Skeletal muscle tissue (tissue), 4 donors: ENCODE measurements around the gene FBXL19. TPM values are rescaled to one million over a fixed set of nuclear protein-coding genes. Genes with fewer than 3 reads are reported as not detected.

Source experiments
- H3K27ac ChIP-seq: one replicate; pipeline ENCODE4 v1.7.0; 2013; ENCODE audit warnings: mild to moderate bottlenecking, low read depth, low read length, inconsistent platforms
- H3K27me3 ChIP-seq, 3 donors: one replicate each; pipeline ENCODE4 v1.7.0; 2013; ENCODE audit warnings: low read length in 3 of 3; ENCODE audit not compliant: control insufficient read depth in 3 of 3, insufficient read depth in 3 of 3
- H3K36me3 ChIP-seq, 3 donors: one replicate each; pipeline ENCODE4 v1.7.0; 2013; ENCODE audit warnings: low read length in 3 of 3; ENCODE audit not compliant: control insufficient read depth in 3 of 3, insufficient read depth in 3 of 3
- H3K4me1 ChIP-seq, 3 donors: one replicate each; pipeline ENCODE4 v1.7.0; 2013; ENCODE audit warnings: low read length in 3 of 3, mild to moderate bottlenecking in 3 of 3; ENCODE audit not compliant: control insufficient read depth in 3 of 3, insufficient read depth in 3 of 3
- H3K4me3 ChIP-seq, 3 donors: one replicate each; pipeline ENCODE4 v1.7.0; 2013; ENCODE audit warnings: low read length in 3 of 3
- H3K9ac ChIP-seq, 3 donors: one replicate each; pipeline ENCODE4 v1.7.0; 2013; ENCODE audit warnings: low read length in 3 of 3, mild to moderate bottlenecking in 3 of 3, moderate library complexity in 2 of 3, low read depth in 1 of 3
- H3K9me3 ChIP-seq, 3 donors: one replicate each; pipeline ENCODE4 v1.7.0; 2013; ENCODE audit warnings: low read length in 3 of 3; ENCODE audit not compliant: control insufficient read depth in 3 of 3
- total RNA-seq: library from RNA; depleted of rRNA; stranded (reverse); fragments of >200 nt; gene quantifications from one replicate; pipeline ENCODE4 v1.2.3, GENCODE V29; 2014
- donor health status: Osteomylitis.

FBXL19 gene
- total RNA-seq, 1 donor from 2014 or later: 5.2 TPM

DNA sequence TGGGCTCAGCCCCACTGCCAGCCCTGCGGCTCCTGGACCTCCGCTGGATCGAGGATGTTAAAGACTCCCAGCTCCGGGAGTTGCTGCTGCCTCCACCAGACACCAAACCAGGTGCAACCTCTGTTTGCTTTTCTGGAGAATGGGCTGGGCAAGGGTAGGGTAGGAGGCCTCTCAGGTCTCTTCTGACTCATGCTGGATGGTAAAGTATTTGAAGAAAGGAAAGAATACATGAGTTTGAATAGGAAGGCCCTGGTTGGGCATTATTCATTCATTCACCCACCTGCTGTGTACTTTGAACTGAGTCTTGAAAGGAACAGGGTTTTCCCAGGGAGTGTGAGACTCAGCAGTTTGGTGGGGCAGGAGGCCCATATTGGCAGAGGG, 19.0 kb downstream of the FBXL19 start:
- peaks cover 6 to 10% (median 9%) of the 10 kb centered on the region in 3 donors for H3K4me1 ChIP-seq
- no peaks in the 10 kb centered on the region for H3K9me3 ChIP-seq
- no peaks in the 10 kb centered on the region for H3K27me3 ChIP-seq
- H3K4me3 ChIP-seq: no peak overlapping the region
- H3K36me3 ChIP-seq: peaks cover 7 to 18% (median 10%) of the 10 kb centered on the region in 3 donors
- H3K9ac ChIP-seq: no peak overlapping the region
- peak overlapping the region; percentile 13 for H3K27ac ChIP-seq

DNA sequence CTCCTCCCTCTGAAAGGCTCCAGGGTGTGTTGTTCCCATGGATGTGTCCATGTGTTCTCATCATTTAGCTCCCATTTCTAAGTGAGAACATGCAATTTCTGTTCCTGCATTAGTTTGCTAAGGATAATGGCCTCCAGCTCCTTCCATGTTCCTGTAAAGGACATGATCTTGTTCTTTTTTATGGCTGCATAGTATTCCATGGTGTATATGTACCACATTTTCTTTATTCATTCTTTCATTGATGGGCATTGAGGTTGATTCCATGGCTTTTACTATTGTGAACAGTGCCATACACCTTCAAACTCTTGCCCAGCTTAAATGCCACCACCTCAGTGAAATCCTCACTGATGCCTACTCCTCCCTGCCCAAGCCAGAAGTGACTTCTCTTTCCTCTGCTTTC, 21.0 kb downstream of the FBXL19 start:
- H3K27ac ChIP-seq: no peak overlapping the region
- H3K36me3 ChIP-seq: peaks cover 7 to 18% (median 10%) of the 10 kb centered on the region in 3 donors
- H3K9ac ChIP-seq: no peak overlapping the region
- H3K4me1 ChIP-seq: peaks cover 6 to 14% (median 12%) of the 10 kb centered on the region in 3 donors
- no peaks in the 10 kb centered on the region for H3K27me3 ChIP-seq
- H3K9me3 ChIP-seq: no peaks in the 10 kb centered on the region
- no peak overlapping the region for H3K4me3 ChIP-seq

DNA sequence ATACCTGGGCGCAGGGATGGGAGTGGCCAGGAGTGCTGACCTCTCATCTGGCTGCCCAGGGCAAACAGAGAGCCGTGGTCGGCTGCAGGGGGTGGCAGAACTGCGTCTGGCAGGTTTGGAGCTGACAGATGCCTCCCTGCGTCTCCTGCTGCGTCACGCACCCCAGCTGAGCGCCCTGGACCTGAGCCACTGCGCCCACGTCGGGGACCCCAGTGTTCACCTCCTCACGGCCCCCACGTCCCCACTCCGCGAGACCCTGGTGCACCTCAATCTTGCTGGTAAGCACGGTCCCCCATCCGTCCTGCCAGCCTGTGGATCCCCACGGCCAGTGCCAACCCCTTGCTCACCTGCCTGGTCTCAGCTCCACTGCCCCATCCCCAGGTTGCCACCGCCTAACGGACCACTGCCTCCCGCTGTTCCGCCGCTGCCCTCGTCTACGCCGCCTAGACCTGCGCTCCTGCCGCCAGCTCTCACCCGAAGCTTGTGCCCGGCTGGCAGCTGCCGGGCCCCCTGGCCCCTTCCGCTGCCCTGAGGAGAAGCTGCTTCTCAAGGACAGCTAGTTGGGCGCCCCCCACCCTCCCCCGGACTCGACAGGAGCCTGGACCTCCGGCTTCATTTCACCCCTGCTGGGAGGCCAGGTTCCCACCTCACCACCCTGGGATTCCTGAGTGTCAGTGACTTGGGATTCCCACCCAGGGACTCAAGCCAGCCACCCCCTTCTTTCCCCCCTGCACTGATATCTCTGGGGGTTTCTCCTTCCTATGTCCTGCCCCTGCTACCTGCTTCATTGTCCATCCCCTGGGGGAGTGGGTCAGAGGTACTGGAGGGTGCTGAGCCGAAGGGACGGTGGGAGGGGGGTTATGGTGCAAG, 23.5 kb downstream of the FBXL19 start:
- H3K9me3 ChIP-seq: no peaks in the 10 kb centered on the region
- H3K27ac ChIP-seq: no peak overlapping the region
- peaks cover 7 to 15% (median 10%) of the 10 kb centered on the region in 3 donors for H3K36me3 ChIP-seq
- no peak overlapping the region for H3K4me3 ChIP-seq
- H3K27me3 ChIP-seq: no peaks in the 10 kb centered on the region
- no peak overlapping the region for H3K9ac ChIP-seq
- H3K4me1 ChIP-seq: peaks cover 26 to 28% (median 27%) of the 10 kb centered on the region in 3 donors

DNA sequence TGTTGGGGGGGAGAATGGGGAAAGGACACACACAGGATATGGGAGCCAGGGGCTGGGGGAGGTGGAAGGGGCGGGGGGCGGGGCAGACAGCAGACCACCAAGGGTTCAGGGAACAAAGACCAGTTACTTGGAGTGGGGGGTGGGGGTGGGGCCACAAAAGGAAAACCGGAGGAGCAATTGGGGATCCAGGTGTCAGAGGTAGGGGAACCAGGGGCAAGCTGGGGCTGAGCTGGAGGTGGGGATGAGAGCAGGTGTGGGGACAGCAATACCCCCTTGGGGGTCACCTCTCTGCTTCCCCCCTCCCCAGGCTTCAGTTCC, 24.1 kb downstream of the FBXL19 start:
- H3K27me3 ChIP-seq: no peaks in the 10 kb centered on the region
- no peaks in the 10 kb centered on the region for H3K9me3 ChIP-seq
- peaks cover 21 to 24% (median 22%) of the 10 kb centered on the region in 3 donors for H3K4me1 ChIP-seq
- no peak overlapping the region for H3K4me3 ChIP-seq
- peaks cover 3 to 15% (median 10%) of the 10 kb centered on the region in 3 donors for H3K36me3 ChIP-seq
- no peak overlapping the region for H3K9ac ChIP-seq
- peak overlapping the region; percentile 86 for H3K27ac ChIP-seq

DNA sequence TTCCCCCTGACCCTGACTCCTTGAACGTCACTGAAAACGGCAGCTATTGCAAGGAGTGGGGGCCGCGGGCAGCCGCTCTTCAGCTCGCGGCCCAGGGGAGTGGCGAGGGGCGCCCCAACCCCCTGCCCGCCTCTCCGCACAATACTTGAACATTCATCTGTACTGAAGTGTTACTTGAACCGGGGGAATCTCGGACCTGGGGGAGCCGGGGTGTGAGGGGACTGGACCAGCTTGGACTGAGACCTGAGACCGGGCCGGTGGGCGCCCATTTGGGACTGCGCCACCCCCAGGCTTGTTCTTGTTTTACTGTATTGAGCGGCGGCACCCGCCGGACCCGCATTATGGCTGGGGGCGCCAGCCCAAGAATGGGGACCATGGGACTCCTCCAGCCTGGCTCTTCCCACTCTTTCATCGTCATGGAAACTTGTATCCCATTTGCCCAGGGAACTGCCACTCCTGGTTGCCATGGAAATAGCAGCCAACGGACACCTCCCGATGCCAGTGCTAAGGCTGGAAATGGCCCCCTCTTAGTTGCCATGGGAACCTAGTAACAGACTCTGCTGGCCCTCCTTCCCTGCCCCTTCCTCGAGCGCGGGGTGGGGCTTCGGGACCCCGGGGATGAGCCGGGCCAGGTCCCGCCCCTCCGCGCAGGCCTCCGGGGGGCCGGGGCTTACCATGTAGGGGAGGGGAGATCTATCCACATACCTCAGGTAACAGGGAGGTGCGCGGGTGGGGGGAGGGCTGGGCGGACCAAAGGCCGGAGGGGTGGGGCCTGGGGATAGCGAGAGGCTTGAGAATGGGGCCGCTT, 24.7 kb downstream of the FBXL19 start:
- Histone ChIP-seq H3K27ac (peak overlapping the region; percentile 86), H3K9me3 (no peaks in the 10 kb centered on the region), H3K36me3 (peaks cover 0 to 10% (median 6%) of the 10 kb centered on the region in 3 donors), H3K27me3 (no peaks in the 10 kb centered on the region), H3K4me1 (peaks cover 21 to 26% (median 22%) of the 10 kb centered on the region in 3 donors), H3K9ac (peak overlapping the region in 2 of 3 donors; percentile 75 to 89), H3K4me3 (peak overlapping the region; percentile 83 to 88 (median 85))

DNA sequence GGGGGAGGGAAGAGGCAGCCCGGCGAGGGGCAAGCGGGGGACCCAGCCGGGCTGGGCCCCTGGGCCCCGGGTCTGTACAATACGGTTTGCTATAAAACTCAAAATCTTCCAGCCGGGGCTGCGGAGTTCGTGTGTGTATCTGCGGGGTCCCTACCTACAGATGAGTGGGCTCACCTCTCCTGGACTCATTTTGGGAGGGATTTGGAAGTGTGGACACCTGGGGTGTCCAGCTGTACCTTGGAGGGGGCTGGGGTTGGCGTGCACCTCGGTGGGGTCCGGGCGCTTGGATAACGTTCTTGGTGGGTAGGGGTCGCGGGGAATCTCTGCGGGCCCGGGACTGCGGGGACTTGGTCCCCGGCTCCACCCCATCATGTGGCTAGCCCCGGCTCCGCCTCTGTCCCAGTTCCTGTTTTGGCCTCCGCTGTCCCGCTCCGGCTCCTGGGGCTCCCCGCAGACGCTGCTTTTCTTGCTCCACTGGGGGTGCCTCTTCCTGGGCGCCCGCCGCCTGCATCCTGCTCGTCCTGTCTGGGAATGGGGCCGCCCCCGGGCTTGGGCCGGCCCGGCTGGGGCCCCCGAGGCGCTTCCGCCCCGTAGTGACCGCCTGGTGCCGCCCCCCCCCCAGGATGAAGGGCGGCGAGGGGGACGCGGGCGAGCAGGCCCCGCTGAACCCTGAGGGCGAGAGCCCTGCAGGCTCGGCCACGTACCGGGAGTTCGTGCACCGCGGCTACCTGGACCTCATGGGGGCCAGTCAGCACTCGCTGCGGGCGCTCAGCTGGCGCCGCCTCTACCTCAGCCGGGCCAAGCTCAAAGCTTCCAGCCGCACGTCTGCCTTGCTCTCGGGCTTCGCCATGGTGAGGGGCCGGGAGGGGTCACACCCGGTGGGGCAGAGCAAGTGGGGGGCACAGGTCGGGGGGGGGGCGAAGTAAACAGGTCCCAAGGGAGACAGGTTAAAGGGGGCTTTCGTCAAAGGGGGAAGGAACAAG, 25.6 kb downstream of the FBXL19 start, which contains the start of gene ORAI3:
Gene ORAI3, plus strand, starts transcription at position 402 of the 983 bp plus-strand sequence. Its CDS starts 222 bp downstream, at position 624.
- Histone ChIP-seq H3K27me3 (no peaks in the 10 kb centered on the region), H3K27ac (peak within 1 kb of the TSS; percentile 86), H3K9ac (peak within 1 kb of the TSS; percentile 75 to 89 (median 80)), H3K4me1 (peaks cover 28 to 35% (median 31%) of the 10 kb centered on the region in 3 donors), H3K4me3 (peak within 1 kb of the TSS; percentile 83 to 88 (median 85)), H3K36me3 (peaks cover 0 to 6% (median 6%) of the 10 kb centered on the region in 3 donors), H3K9me3 (no peaks in the 10 kb centered on the region)

DNA sequence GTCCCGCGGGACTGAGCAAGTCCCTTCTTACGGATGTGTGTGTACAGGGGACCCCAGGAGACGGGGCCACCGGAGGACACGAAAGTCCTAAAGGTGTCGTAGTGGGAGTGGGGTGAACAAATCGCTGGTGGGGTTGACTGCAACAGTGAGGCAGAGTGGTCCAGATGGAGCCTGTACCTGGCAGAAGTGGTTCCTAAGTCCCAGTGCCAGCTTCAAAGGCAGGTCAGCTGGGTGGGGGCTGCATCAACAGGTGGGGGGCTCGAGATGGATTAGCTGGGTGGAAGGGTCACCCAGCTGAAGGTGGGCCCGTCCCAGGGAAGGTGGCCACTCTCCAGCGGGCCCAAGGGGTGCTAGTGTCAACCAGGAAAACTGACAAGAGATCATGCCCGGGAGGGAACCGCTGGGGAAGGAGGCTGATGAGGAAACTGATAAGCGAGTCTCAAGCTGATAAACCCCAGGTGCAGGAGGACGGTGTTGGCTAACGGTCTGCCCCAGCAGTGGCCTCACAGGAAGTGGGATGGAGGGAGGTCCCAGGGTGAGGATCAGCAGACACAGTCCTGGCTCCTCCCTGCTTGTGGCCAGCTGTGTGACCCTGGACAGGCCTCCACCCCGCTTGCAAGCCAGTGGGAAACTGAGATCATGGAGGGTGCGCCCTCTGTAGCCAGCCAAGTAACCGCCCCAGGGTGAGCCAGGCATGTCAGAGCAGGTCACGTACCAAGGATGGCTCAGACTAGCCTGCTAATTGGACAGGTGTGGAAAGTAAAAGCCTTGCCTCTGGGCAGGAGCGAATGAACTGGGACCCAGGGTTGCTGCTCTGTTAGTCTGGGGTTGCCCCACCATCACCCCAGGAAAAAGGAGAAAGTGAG, 26.5 kb downstream of the FBXL19 start:
- Histone ChIP-seq H3K4me3 (peak overlapping the region; percentile 83 to 88 (median 85)), H3K36me3 (peaks cover 0 to 3% (median 2%) of the 10 kb centered on the region in 3 donors), H3K27ac (peak overlapping the region; percentile 86), H3K27me3 (no peaks in the 10 kb centered on the region), H3K9me3 (no peaks in the 10 kb centered on the region), H3K9ac (peak overlapping the region; percentile 75 to 89 (median 80)), H3K4me1 (peaks cover 28 to 37% (median 33%) of the 10 kb centered on the region in 3 donors)

DNA sequence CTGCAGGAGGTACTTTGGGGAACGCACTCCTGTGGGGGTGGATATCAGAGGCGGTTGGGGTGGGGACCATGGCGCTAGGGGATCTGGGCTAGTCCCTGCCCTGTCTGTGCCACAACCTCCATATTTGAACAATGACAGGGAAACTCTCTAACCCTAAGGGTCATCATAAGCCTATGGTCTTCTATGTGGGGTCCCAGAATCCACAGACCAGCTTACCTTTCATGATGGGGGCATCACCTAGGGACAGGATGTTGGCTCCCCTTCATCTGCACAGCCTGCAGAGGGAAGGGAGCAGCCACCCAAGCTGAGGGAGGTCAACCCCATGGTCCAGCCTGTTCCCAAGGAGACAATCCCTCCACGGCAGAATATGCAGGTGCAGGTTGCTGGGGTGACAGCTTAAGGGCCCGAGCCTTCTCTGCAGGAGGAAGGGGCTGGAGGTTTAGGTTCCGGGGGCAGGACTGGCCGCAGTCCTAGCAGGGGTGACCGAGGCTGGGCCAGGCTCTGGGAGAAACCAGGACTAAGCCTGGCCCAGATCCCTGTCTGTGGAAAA, 27.2 kb downstream of the FBXL19 start:
- no peaks in the 10 kb centered on the region for H3K9me3 ChIP-seq
- H3K36me3 ChIP-seq: peaks cover 0 to 3% (median 0%) of the 10 kb centered on the region in 3 donors
- peak overlapping the region in 2 of 3 donors; percentile 85 to 88 for H3K4me3 ChIP-seq
- H3K27me3 ChIP-seq: no peaks in the 10 kb centered on the region
- peak overlapping the region; percentile 27 to 80 (median 75) for H3K9ac ChIP-seq
- peak overlapping the region; percentile 86 for H3K27ac ChIP-seq
- peaks cover 28 to 37% (median 33%) of the 10 kb centered on the region in 3 donors for H3K4me1 ChIP-seq
